ENCODE data around the gene IFTAP. TPM values are rescaled to one million over a fixed set of nuclear protein-coding genes. Genes with fewer than 3 reads are reported as not detected.

The IFTAP gene
- total RNA-seq, 1 experiment from 2014 or later: 4.1 TPM

DNA sequence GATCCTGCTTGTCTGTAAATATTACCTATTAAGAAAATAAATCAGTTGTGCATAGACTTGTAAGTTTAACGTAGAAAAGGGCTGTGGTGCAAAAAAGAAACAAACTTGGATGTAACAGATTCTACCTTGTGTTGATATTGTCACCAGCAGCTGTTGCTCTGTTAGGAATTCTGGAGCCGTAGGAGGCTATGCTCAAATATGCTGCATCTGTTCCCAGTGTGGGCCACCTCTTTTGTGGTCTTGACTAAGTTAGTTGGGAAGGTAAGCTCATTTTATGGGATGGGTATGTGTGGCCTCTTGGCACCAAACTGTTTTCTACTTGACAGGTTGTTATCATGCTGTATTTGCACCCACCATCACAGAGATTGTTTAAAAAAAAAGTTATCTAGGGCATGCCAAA, 33.2 kb downstream of the IFTAP start:
- ChIA-PET CTCF (no interaction called here), POLR2A (no interaction called here)
- H3K9me3 Mint-ChIP-seq: peaks cover 88% of the 10 kb centered on the region
- TF ChIP-seq TEAD4 (CRISPR knock-in tag; IDR thresholded peaks at IDR 0.05) (no peak), JAZF1 (CRISPR knock-in tag; IDR thresholded peaks at IDR 0.05) (no peak), IRF1 (CRISPR knock-in tag; IDR thresholded peaks at IDR 0.05) (no peak), CDX4 (CRISPR knock-in tag; IDR thresholded peaks at IDR 0.05; ENCODE audit: borderline replicate concordance) (no peak), IRF2 (CRISPR knock-in tag; IDR thresholded peaks at IDR 0.05; ENCODE audit: borderline replicate concordance, low read depth) (no peak), CREB1 (CRISPR knock-in tag; IDR thresholded peaks at IDR 0.05) (no peak), E2F1 (CRISPR knock-in tag; IDR thresholded peaks at IDR 0.05) (no peak), FOXJ3 (CRISPR knock-in tag; IDR thresholded peaks at IDR 0.05; ENCODE audit: borderline replicate concordance) (no peak), NFE2L1 (CRISPR knock-in tag; IDR thresholded peaks at IDR 0.05) (no peak), SMAD4 (CRISPR knock-in tag; IDR thresholded peaks at IDR 0.05) (no peak), PRRX2 (CRISPR knock-in tag; IDR thresholded peaks at IDR 0.05) (no peak), NR2C2 (CRISPR knock-in tag; IDR thresholded peaks at IDR 0.05) (no peak), NR3C1 (CRISPR knock-in tag; conservative IDR thresholded peaks at IDR 0.05; ENCODE audit: low read depth) (no peak)
- TF ChIP-seq, protein P1, sequence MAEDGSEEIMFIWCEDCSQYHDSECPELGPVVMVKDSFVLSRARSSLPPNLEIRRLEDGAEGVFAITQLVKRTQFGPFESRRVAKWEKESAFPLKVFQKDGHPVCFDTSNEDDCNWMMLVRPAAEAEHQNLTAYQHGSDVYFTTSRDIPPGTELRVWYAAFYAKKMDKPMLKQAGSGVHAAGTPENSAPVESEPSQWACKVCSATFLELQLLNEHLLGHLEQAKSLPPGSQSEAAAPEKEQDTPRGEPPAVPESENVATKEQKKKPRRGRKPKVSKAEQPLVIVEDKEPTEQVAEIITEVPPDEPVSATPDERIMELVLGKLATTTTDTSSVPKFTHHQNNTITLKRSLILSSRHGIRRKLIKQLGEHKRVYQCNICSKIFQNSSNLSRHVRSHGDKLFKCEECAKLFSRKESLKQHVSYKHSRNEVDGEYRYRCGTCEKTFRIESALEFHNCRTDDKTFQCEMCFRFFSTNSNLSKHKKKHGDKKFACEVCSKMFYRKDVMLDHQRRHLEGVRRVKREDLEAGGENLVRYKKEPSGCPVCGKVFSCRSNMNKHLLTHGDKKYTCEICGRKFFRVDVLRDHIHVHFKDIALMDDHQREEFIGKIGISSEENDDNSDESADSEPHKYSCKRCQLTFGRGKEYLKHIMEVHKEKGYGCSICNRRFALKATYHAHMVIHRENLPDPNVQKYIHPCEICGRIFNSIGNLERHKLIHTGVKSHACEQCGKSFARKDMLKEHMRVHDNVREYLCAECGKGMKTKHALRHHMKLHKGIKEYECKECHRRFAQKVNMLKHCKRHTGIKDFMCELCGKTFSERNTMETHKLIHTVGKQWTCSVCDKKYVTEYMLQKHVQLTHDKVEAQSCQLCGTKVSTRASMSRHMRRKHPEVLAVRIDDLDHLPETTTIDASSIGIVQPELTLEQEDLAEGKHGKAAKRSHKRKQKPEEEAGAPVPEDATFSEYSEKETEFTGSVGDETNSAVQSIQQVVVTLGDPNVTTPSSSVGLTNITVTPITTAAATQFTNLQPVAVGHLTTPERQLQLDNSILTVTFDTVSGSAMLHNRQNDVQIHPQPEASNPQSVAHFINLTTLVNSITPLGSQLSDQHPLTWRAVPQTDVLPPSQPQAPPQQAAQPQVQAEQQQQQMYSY (CRISPR knock-in tag; IDR thresholded peaks at IDR 0.05): no peak
- TF ChIP-seq, protein P2, sequence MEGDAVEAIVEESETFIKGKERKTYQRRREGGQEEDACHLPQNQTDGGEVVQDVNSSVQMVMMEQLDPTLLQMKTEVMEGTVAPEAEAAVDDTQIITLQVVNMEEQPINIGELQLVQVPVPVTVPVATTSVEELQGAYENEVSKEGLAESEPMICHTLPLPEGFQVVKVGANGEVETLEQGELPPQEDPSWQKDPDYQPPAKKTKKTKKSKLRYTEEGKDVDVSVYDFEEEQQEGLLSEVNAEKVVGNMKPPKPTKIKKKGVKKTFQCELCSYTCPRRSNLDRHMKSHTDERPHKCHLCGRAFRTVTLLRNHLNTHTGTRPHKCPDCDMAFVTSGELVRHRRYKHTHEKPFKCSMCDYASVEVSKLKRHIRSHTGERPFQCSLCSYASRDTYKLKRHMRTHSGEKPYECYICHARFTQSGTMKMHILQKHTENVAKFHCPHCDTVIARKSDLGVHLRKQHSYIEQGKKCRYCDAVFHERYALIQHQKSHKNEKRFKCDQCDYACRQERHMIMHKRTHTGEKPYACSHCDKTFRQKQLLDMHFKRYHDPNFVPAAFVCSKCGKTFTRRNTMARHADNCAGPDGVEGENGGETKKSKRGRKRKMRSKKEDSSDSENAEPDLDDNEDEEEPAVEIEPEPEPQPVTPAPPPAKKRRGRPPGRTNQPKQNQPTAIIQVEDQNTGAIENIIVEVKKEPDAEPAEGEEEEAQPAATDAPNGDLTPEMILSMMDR (IDR thresholded peaks at IDR 0.05): no peak
- TF ChIP-seq, protein P3, sequence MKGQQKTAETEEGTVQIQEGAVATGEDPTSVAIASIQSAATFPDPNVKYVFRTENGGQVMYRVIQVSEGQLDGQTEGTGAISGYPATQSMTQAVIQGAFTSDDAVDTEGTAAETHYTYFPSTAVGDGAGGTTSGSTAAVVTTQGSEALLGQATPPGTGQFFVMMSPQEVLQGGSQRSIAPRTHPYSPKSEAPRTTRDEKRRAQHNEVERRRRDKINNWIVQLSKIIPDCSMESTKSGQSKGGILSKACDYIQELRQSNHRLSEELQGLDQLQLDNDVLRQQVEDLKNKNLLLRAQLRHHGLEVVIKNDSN (CRISPR knock-in tag; IDR thresholded peaks at IDR 0.05): no peak
- ATAC-seq: no peak
- H3K27me3 Mint-ChIP-seq (ENCODE audit: low read depth): peaks cover 17% of the 10 kb centered on the region
- H3K27ac Mint-ChIP-seq: no peak overlapping the region
- no peak for DNase-seq (ENCODE audit: low spot score)
- H3K4me3 Mint-ChIP-seq: no peak overlapping the region
- H3K36me3 Mint-ChIP-seq: peaks cover 70% of the 10 kb centered on the region
- no peaks in the 10 kb centered on the region for H3K4me1 Mint-ChIP-seq

GRCh38 chr11:36628141-36628540, 33.8 kb downstream of the IFTAP start:
- CTCF ChIA-PET: no interaction called here
- H3K27me3 Mint-ChIP-seq (ENCODE audit: low read depth): peaks cover 17% of the 10 kb centered on the region
- peaks cover 88% of the 10 kb centered on the region for H3K9me3 Mint-ChIP-seq
- H3K4me1 Mint-ChIP-seq: no peaks in the 10 kb centered on the region
- H3K4me3 Mint-ChIP-seq: no peak overlapping the region
- H3K27ac Mint-ChIP-seq: no peak overlapping the region
- ATAC-seq (no peak), DNase-seq (ENCODE audit: low spot score) (no peak)
- POLR2A ChIA-PET: no interaction called here
- H3K36me3 Mint-ChIP-seq: peaks cover 68% of the 10 kb centered on the region
- TF ChIP-seq, protein P3 (CRISPR knock-in tag; IDR thresholded peaks at IDR 0.05): no peak
- no peak for TF ChIP-seq E2F5 (CRISPR knock-in tag; IDR thresholded peaks at IDR 0.05)
- no peak for TF ChIP-seq CDX4 (CRISPR knock-in tag; IDR thresholded peaks at IDR 0.05; ENCODE audit: borderline replicate concordance)
- TF ChIP-seq ZNF416 (CRISPR knock-in tag; IDR thresholded peaks at IDR 0.05): no peak
- no peak for TF ChIP-seq IRF1 (CRISPR knock-in tag; IDR thresholded peaks at IDR 0.05)
- TF ChIP-seq EMX1 (CRISPR knock-in tag; IDR thresholded peaks at IDR 0.05): no peak
- no peak for TF ChIP-seq TEAD1 (CRISPR knock-in tag; IDR thresholded peaks at IDR 0.05)
- no peak for TF ChIP-seq FOXP1 (CRISPR knock-in tag; IDR thresholded peaks at IDR 0.05; ENCODE audit: borderline replicate concordance)
- no peak for TF ChIP-seq ZNF263 (CRISPR knock-in tag; IDR thresholded peaks at IDR 0.05; ENCODE audit: low read depth)
- no peak for TF ChIP-seq MLX (CRISPR knock-in tag; IDR thresholded peaks at IDR 0.05)
